ENCODE measurements around the gene ATP6V0A1.
"Not testable (repeated sequence)": the region's sequence is repeated elsewhere in the genome, so short reads cannot be mapped to it uniquely, and the experiment has no call there.

The ATP6V0A1 gene

GRCh38 chr17:42438600-42439567 lies 19.8 kb upstream of the ATP6V0A1 start:
- peak; percentile 53 to 62 for DNase-seq

DNA sequence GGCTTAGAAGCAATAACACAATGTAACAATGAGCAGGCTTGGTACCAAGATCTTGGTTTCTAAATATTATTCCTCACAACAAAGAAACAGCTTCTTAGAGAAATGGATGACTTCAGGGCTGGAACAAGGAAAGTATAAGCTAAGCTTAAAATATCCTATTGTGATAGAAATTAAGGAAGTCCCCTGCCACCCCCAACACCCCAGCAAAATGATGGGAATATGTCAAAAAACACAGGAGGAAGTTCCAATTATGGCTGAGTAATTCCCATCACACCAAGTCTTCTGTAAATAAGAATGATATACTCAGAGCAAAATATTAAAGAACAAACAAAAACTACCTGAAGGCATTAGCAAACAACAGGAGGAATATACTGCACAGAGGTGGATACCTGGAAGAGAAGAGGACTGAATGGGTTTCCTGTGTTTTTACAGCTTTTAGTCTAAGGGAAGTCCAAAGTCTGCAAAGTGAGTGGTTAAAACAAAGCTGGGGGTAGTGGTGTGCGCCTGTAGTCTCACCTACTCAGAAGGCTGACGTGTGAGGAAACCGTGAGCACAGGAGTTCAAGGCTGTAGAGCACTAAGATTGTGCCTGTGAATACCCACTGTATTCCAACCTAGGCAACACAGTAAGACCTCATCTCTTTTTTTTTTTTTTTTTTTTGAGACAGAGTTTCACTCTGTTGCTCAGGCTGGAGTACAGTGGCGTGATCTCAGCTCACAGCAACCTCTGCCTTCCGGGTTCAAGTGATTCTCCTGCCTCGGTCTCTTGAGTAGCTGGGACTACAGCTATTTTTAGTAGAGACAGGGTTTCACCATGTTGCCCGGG lies 17.1 kb upstream of the ATP6V0A1 start:
- no peak for DNase-seq

DNA sequence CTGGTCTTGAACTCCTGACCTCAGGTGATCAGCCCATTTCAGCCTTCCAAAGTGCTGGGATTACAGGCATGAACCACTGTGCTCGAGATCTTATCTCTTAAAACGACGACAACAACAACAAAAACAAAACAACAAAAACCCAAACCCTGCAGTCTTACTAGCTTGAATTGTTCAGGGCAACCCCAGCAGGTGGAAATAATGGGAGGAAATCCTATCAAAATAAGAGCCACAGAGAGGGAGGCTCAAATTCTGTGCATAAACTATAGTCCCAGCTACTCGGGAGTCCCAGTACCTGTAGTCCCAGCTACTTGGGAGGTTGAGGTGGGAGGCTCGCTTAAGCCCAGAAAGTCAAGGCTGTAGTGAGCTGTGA lies 16.5 kb upstream of the ATP6V0A1 start:
- no peak for DNase-seq

GRCh38 chr17:42449176-42449575 lies 9.5 kb upstream of the ATP6V0A1 start:
- DNase-seq, result not testable (repeated sequence)

GRCh38 chr17:42449838-42450237 lies 8.8 kb upstream of the ATP6V0A1 start:
- not testable (repeated sequence) for DNase-seq

DNA sequence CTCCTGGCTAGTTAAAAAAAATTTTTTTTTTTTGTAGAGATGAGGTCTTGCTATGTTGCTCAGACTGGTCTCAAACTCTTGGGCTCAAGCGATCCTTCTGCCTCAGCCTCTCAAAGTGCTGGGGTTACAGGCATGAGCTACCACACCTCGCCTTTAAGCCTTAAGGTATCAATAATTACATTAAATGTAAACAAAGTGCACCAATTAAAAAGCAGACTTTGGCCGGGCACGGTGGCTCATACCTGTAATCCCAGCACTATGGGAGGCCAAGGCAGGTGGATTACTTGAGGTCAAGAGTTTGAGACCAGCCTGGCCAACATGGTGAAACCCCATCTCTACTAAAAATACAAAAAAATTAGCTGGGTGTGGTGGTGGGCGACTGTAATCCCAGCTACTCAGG lies 7.4 kb upstream of the ATP6V0A1 start:
- not testable (repeated sequence) for DNase-seq

- no peak for DNase-seq
Measured at GRCh38 chr17:42453439-42453838, 5.2 kb upstream of the ATP6V0A1 start.

GRCh38 chr17:42454987-42455386 lies 3.7 kb upstream of the ATP6V0A1 start:
- not testable (repeated sequence) for DNase-seq

DNA sequence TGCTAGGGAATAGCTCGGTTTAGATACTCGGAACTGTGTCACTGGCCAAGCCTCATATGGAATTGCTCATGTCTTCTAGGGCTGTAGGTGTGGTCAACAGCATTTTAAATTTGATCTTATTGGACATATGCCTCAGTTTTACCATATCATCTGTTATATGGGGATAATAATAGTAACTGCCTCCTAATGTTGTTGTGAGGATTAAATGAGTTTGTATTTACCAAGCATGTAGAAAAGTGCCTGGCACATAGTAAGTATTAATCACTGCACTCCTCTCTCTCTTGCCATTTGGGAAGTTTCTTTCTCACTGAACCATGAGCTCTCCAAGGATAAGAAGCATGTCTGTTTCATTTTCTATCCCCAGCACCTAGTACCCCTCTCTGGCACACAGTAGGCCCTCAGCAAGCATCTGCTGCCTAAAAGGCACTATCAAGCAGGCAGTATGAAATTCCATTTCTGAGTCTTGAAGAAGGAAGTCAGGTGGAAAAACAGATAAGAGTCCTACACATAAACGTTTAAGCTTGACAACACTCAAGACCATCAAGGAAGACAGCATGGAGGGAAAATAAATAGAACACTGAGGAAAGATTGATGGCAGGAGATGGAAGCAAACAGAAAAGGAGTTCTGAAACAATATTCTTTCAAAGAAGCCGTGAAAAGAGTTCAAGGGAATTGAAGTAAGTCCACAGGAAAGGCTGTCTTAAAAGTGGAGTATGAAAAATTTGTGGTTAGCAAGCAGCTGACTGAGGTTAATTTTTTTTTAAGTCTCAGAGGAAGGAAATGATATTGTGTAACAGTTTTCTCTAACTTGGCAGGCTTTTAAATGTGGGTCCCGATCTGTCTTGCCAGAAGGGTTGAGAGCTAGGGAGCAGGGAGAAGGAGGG lies 2.2 kb upstream of the ATP6V0A1 start:
- peak; percentile 21 to 60 for DNase-seq

GRCh38 chr17:42457107-42457792 lies 1.4 kb upstream of the ATP6V0A1 start:
- no peak for DNase-seq

DNA sequence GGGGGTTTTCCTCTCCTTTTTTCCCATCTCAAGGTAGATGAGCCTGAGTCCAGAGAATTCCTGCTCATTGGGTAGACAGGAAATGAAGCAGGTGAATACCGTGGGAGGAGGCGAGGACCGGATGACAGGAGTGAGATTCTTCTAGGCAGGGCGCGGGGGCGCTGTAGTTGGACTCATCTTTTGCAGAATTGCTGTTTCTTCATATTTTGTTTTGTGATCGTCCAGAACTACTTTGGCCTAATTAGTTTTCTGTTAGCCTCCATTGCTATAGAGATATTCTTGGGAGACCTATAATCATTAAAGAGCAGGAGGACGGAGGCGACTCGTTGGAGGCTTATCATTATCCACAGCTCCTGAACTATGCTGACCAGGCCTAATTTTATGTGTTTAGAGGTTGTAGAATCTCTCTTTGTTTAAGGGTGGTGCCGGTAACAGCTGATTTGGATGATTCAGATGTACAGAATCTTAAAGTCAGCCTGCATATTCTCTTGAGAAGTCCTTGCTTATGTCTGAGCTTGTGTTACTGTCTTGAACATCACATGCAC lies 650 bp downstream of the ATP6V0A1 start:
- DNase-seq, result peak in 1 of 2 donors; percentile 11

GRCh38 chr17:42459801-42460281 lies 1.2 kb downstream of the ATP6V0A1 start:
- DNase-seq, result peak in 1 of 2 donors; percentile 31

DNA sequence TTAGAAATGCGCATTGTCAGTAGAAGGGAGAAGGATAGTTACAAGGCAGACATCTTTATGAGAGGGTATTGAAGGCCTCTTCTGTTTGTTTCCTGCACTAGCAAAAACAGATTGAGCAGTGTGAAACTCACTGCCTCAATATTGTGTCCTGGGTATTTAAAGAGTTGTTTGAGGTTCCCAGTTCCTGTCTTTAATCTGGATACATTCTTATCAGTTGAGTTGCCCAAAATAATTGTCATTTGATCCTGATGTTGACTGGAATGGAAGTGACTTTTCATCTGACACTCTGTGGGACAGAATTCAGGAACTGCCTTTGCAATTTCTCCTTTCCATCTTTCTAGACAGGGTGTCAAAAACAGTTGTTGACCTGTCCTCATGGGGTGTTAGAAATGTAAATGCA lies 1.7 kb downstream of the ATP6V0A1 start:
- DNase-seq, result no peak

DNA sequence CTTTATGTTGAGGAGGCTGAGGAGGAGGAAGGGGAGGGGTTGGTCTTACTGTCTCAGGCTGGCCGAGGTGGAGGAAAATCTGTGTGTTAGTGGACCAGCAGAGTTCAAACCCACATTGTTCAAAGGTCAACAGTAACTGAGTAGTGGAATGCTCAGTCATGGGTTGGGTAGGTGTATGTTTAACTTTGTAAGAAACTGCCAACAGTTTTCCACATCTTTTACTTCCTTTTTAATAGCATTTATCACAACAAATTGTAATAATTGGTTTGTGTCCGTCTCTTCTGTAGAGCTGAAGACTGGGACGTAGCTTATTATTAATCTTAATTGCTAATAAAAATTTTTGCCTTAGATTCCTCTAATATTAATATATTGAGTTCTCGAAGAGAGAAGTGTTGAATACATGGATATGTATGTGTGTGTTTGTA lies 5.3 kb downstream of the ATP6V0A1 start:
- DNase-seq, result no peak

DNA sequence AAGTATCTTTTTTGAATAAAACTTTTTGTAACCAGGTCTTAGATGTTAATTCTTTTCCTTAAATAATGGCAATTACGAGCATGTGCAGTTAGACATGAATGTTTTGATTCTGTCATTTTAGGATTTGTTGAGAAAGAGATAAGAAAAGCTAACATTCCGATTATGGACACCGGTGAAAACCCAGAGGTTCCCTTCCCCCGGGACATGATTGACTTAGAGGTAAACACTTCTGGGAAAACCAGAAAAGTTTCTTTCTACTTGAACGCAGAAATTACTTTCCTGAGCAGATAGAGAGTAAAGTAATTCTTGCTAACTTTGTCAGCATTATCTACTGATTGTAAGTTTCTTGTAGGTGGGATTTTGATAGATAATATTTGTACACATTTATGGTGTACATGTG lies 9.2 kb downstream of the ATP6V0A1 start:
- no peak for DNase-seq

DNA sequence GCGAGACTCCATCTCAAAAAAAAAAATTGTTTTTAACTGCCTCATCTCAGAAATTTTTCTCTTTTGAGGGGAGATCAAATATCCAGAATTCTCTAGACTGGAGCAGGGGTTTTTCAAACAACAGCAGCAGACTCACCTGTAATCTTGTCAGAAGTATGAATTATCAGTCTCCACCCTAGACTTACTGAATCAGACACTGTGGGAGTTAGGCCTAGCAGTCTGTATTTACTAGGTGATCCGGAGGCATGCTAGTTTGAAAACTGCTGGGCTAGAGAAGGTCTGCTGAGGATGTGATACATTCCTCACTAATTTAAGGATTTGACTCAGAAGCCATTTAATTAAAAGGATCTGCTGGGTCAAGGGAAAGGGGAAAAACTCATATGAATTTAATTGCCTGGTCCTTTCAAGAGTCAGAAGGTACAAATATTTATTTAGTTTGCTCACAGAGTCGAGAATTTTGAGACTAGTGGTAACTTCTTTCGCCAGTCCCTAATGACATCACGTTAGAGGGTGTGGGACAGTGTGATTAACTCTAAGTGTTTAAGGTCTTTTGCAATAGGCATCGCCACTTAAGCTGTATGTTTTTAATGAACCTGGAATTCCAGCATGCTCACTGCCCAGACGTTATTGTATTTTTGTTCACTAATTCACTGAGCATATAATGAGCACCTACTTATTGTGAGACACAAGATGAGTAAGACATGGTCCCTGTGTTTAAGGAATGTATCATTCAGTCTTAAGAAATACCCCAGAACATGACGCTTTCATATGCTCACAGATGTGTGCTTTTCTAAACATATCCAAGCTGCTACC lies 14.2 kb downstream of the ATP6V0A1 start:
- no peak for DNase-seq

DNA sequence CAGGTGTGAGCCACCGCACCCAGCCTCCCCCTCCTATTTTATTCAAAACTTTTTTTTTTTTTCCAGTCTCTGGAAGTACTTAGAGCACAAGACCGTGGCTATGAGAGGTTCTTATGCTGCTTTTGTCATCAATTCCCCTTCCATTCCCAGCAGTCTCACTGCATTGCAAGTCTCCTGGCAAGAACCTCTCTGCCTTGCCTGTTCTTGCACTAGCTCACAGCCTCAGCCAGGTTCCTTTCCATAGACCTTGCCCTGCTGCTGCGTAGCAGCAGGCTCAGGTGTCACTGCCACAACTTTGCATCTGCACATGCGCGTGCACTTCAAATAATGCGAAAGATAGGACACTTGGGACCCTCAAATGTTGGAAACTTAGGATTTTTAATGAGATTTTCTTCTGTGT lies 15.6 kb downstream of the ATP6V0A1 start:
- no peak for DNase-seq

- no peak for DNase-seq
Measured at GRCh38 chr17:42475121-42475520, 16.4 kb downstream of the ATP6V0A1 start.

DNA sequence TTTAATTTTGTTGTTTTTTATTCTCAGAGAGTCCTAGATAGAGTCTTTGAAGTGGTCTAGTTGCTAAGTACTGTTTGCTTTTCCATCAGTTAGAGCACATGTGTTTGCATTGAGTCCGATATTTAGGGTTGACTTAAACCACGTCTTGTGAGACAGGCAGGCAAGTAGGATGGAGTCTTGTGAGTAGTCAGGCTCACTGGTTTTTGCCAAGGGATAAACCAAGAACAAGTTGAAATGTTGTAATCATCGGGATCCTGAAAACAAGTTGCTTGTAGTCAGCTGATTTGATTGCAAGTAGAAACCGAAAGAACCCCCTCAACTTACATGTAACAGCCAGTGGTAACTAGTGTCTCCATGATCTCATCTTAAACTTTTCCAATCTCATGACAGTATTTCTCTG lies 17.2 kb downstream of the ATP6V0A1 start:
- DNase-seq, result no peak

GRCh38 chr17:42476411-42476810 lies 17.7 kb downstream of the ATP6V0A1 start:
- no peak for DNase-seq

DNA sequence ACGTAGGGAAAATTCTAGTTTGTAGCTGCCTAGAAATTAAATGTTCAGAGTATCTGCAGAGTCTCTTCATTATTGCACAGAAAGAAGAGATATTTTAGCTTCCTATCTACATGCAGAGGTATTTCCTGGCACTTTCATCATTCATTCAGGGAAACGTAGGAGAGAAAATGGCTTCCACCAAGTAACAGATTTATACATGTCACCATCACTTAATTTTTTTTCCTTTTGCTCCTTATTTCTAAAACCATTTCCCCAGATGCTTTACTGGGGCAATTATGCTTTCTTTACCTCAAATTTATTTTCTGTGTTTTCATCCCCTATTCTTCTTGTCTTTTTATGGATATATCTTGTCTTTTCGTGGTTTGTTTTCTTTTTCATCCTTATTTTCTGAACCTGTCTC lies 18.5 kb downstream of the ATP6V0A1 start:
- DNase-seq, result no peak
